HEK293 (cell line): ENCODE results near the gene HTR1D.

ENCODE experiments used
- CTCF ChIA-PET: fragments of 350-600 bp; formaldehyde crosslinking; extraction: SDS; loops from one replicate; lab custom pipeline; 2021; ENCODE audit warnings: antibody characterized with exemption; lab: Yijun Ruan, JAX
- POLR2A ChIA-PET: fragments of 300-600 bp; formaldehyde crosslinking; extraction: SDS; loops from one replicate; lab custom pipeline; 2020; ENCODE audit warnings: antibody characterized with exemption, inconsistent platforms; lab: Yijun Ruan, JAX
- H3K27ac ChIP-seq: fragments of 200-500 bp; sonication (Bioruptor generic); 2 replicates; pipeline ENCODE4 v1.5.1; 2014; ENCODE audit warnings: low read depth, low read length, control low read depth, inconsistent platforms; ENCODE audit errors: extremely low read depth
- H3K36me3 ChIP-seq, 2 experiments: fragments of 200-500 bp in 1 of 2; sonication (Bioruptor generic) in 1 of 2; 1 replicate in 1 of 2; 2 replicates in 1 of 2; pipeline ENCODE4 v1.5.1; 2014 to 2017; ENCODE audit warnings: inconsistent platforms in 2 of 2, low read length in 2 of 2; ENCODE audit not compliant: control insufficient read depth in 2 of 2, insufficient read depth in 1 of 2
- H3K4me1 ChIP-seq: fragments of 200-500 bp; sonication (Bioruptor generic); 2 replicates; pipeline ENCODE4 v1.5.1; 2014; ENCODE audit warnings: mild to moderate bottlenecking, low read length, inconsistent platforms; ENCODE audit not compliant: control insufficient read depth, insufficient read depth
- H3K4me3 ChIP-seq: 2 replicates; pipeline ENCODE4 v1.5.1; 2011; ENCODE audit warnings: low read depth, mild to moderate bottlenecking, control low read depth, low read length, moderate library complexity
- H3K9me3 ChIP-seq: fragments of 200-500 bp; sonication (Bioruptor generic); 2 replicates; pipeline ENCODE4 v1.5.1; 2014; ENCODE audit warnings: low read depth, low read length, inconsistent platforms; ENCODE audit not compliant: control insufficient read depth, insufficient read depth
- HOXD13 ChIP-seq: sonication (generic); formaldehyde crosslinking; IDR thresholded peaks from 2 replicates; pipeline ENCODE4 v1.8.0; 2022; ENCODE audit warnings: missing genetic modification reagents, borderline replicate concordance
- KLF8 ChIP-seq: fragments of 450-650 bp; formaldehyde crosslinking; IDR thresholded peaks from 2 replicates; pipeline ENCODE4 v1.5.1; 2016; ENCODE audit warnings: missing biosample characterization, missing genetic modification characterization
- TCF7L2 ChIP-seq: IDR thresholded peaks from 2 replicates; pipeline ENCODE4 v1.6.1; 2011; ENCODE audit warnings: low read depth, mild to moderate bottlenecking, inconsistent platforms, low read length, moderate library complexity, borderline replicate concordance
- ZBTB17 ChIP-seq: fragments of 450-650 bp; formaldehyde crosslinking; IDR thresholded peaks from 2 replicates; pipeline ENCODE4 v1.5.1; 2016; ENCODE audit warnings: missing biosample characterization, missing genetic modification characterization
- ZBTB7A ChIP-seq: fragments of 450-650 bp; formaldehyde crosslinking; IDR thresholded peaks from 2 replicates; pipeline ENCODE4 v1.5.1; 2016; ENCODE audit warnings: low read depth, missing biosample characterization, missing genetic modification characterization
- ZNF169 ChIP-seq: fragments of 450-650 bp; formaldehyde crosslinking; IDR thresholded peaks from 2 replicates; pipeline ENCODE4 v1.5.1; 2016; ENCODE audit warnings: missing biosample characterization, missing genetic modification characterization
- ZNF175 ChIP-seq: fragments of 450-650 bp; formaldehyde crosslinking; IDR thresholded peaks from 2 replicates; pipeline ENCODE4 v1.5.1; 2016; ENCODE audit warnings: missing biosample characterization, missing genetic modification characterization
- ZNF311 ChIP-seq: fragments of 450-650 bp; formaldehyde crosslinking; IDR thresholded peaks from 2 replicates; pipeline ENCODE4 v1.5.1; 2017; ENCODE audit warnings: missing biosample characterization, missing genetic modification characterization, borderline replicate concordance
- ZNF324 ChIP-seq: fragments of 450-650 bp; formaldehyde crosslinking; IDR thresholded peaks from 2 replicates; pipeline ENCODE4 v1.5.1; 2016; ENCODE audit warnings: missing biosample characterization, missing genetic modification characterization
- ZNF366 ChIP-seq: fragments of 450-650 bp; formaldehyde crosslinking; conservative IDR thresholded peaks from 2 replicates; pipeline ENCODE4 v1.5.1; 2016; ENCODE audit warnings: missing biosample characterization, missing genetic modification characterization
- ZNF391 ChIP-seq: fragments of 450-650 bp; formaldehyde crosslinking; IDR thresholded peaks from 2 replicates; pipeline ENCODE4 v1.5.1; 2016; ENCODE audit warnings: low read depth, missing biosample characterization, missing genetic modification characterization, borderline replicate concordance
- ZNF48 ChIP-seq: fragments of 450-650 bp; formaldehyde crosslinking; IDR thresholded peaks from 2 replicates; pipeline ENCODE4 v1.5.1; 2016; ENCODE audit warnings: missing biosample characterization, missing genetic modification characterization
- ZNF501 ChIP-seq: fragments of 450-650 bp; formaldehyde crosslinking; IDR thresholded peaks from 2 replicates; pipeline ENCODE4 v1.5.1; 2016; ENCODE audit warnings: missing biosample characterization, missing genetic modification characterization
- ZNF561 ChIP-seq: fragments of 450-650 bp; IDR thresholded peaks from 2 replicates; pipeline ENCODE4 v1.5.1; 2018; ENCODE audit warnings: missing biosample characterization, missing genetic modification characterization, borderline replicate concordance
- ZNF600 ChIP-seq: fragments of 450-650 bp; formaldehyde crosslinking; IDR thresholded peaks from 2 replicates; pipeline ENCODE4 v1.5.1; 2016; ENCODE audit warnings: missing biosample characterization, missing genetic modification characterization
- ZNF664 ChIP-seq: fragments of 450-650 bp; formaldehyde crosslinking; IDR thresholded peaks from 2 replicates; pipeline ENCODE4 v1.5.1; 2016; ENCODE audit warnings: missing biosample characterization, missing genetic modification characterization
- ZNF777 ChIP-seq: fragments of 450-650 bp; formaldehyde crosslinking; IDR thresholded peaks from 2 replicates; pipeline ENCODE4 v1.5.1; 2017; ENCODE audit warnings: missing biosample characterization, missing genetic modification characterization, borderline replicate concordance
- ZNF785 ChIP-seq: fragments of 450-650 bp; formaldehyde crosslinking; IDR thresholded peaks from 2 replicates; pipeline ENCODE4 v1.5.1; 2016; ENCODE audit warnings: missing biosample characterization, missing genetic modification characterization
- TF ChIP-seq, protein P1 (sequence below): fragments of 450-650 bp; formaldehyde crosslinking; IDR thresholded peaks from 2 replicates; pipeline ENCODE4 v1.5.1; 2016; ENCODE audit warnings: missing biosample characterization, missing genetic modification characterization
- TF ChIP-seq, protein P2 (sequence below): fragments of 450-650 bp; formaldehyde crosslinking; IDR thresholded peaks from 2 replicates; pipeline ENCODE4 v1.5.1; 2016; ENCODE audit warnings: missing biosample characterization, missing genetic modification characterization
- TF ChIP-seq, protein P3 (sequence below): fragments of 450-650 bp; formaldehyde crosslinking; conservative IDR thresholded peaks from 2 replicates; pipeline ENCODE4 v1.5.1; 2016; ENCODE audit warnings: low read depth, missing biosample characterization, missing genetic modification characterization

The HTR1D gene

DNA sequence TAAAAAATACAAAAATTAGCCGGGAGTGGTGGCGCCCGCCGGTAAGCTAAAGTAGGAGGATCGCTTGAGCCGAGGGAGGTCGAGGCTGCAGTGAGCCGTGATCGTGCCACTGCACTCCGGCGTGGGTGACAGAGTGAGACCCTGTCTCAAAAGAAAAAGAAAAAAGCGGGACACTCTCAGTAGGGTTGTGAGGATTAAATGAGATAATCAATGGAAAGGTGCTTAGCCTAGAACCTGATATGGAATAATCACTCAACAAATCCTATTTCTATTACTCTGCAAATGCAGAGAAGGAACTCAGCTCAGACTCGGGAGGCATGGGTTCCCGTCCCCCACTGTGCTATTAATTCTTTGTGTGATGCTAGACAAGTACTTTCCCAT lies 48.1 kb downstream of the HTR1D start:
- Histone ChIP-seq H3K36me3 (no peaks in the 10 kb centered on the region), H3K27ac (no peak overlapping the region; the same call in 1 of the 2 replicates), H3K9me3 (no peaks in the 10 kb centered on the region), H3K4me3 (no peak overlapping the region), H3K4me1 (peaks cover 14% of the 10 kb centered on the region)
- no peak; the same call in 1 of the 2 replicates for TF ChIP-seq ZNF785 (tag by site-specific recombination)
- TF ChIP-seq ZNF366 (tag by site-specific recombination) = 0 out of 2 replicates have a peak, but pooled peaks have one; percentile 22
- TF ChIP-seq ZNF324 = peak; percentile 11; the same call in 1 of the 2 replicates
- 0 out of 2 replicates have a peak, but pooled peaks have one; percentile 14 for TF ChIP-seq ZBTB7A
- no peak for TF ChIP-seq ZNF600 (tag by site-specific recombination)
- TF ChIP-seq ZBTB17 = 0 out of 2 replicates have a peak, but pooled peaks have one; percentile 14
- peak; percentile 98 for TF ChIP-seq ZNF664
- TF ChIP-seq, protein P1, sequence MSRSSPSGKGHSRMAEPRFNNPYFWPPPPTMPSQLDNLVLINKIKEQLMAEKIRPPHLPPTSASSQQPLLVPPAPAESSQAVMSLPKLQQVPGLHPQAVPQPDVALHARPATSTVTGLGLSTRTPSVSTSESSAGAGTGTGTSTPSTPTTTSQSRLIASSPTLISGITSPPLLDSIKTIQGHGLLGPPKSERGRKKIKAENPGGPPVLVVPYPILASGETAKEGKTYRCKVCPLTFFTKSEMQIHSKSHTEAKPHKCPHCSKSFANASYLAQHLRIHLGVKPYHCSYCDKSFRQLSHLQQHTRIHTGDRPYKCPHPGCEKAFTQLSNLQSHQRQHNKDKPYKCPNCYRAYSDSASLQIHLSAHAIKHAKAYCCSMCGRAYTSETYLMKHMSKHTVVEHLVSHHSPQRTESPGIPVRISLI (tag by site-specific recombination) = peak; percentile 70; the same call in 1 of the 2 replicates
- TF ChIP-seq, protein P2, sequence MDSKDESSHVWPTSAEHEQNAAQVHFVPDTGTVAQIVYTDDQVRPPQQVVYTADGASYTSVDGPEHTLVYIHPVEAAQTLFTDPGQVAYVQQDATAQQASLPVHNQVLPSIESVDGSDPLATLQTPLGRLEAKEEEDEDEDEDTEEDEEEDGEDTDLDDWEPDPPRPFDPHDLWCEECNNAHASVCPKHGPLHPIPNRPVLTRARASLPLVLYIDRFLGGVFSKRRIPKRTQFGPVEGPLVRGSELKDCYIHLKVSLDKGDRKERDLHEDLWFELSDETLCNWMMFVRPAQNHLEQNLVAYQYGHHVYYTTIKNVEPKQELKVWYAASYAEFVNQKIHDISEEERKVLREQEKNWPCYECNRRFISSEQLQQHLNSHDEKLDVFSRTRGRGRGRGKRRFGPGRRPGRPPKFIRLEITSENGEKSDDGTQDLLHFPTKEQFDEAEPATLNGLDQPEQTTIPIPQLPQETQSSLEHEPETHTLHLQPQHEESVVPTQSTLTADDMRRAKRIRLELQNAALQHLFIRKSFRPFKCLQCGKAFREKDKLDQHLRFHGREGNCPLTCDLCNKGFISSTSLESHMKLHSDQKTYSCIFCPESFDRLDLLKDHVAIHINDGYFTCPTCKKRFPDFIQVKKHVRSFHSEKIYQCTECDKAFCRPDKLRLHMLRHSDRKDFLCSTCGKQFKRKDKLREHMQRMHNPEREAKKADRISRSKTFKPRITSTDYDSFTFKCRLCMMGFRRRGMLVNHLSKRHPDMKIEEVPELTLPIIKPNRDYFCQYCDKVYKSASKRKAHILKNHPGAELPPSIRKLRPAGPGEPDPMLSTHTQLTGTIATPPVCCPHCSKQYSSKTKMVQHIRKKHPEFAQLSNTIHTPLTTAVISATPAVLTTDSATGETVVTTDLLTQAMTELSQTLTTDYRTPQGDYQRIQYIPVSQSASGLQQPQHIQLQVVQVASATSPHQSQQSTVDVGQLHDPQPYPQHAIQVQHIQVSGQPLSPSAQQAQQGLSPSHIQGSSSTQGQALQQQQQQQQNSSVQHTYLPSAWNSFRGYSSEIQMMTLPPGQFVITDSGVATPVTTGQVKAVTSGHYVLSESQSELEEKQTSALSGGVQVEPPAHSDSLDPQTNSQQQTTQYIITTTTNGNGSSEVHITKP (tag by site-specific recombination) = peak; percentile 23; the same call in 1 of the 2 replicates
- ChIA-PET CTCF (interaction anchor here (0.7 to 2.6 kb wide), 8 partner anchors 13 to 328 kb away, joined by 3 to 17 read pairs (median 4); no protein-coding TSS in a partner anchor), POLR2A (interaction anchor here (0.5 to 3.3 kb wide), 8 partner anchors 9 to 565 kb away, joined by 3 to 16 read pairs (median 4); no protein-coding TSS in a partner anchor)

DNA sequence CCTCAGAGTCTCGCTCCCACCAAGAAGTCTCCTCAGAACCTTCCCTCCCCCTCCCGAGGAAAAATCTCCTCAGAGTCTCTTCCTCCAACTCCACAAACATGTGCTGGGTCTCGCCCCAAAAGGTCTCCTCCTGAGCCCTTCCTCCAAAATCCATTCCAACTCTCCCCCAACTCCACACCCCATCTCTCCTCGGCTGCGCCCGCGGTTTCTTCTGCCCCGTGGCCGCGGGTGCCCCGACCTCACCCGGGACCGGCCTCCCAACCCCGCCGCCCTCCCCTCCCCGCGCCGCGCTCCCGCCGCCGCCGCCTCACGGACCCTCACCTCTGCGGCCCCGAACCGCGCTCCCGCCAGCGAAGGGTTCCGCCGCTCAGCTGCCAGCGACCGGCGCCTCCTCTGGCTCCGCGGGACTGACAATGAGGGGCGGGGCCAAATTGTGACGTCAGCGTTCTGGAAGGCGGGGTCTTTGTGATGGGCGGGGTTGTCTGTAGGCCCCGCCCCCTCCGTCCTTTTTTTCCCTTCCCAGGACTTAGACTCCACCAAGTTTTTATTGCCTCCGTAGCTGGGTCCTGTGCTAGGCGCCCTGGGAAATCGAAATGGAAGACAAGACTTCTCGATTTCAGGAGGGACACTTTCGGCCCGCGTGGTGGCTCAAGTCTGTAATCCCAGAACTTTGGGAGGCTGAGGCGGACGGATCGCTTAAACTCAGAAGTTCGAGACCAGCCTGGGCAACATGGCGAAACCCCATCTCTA lies 48.7 kb downstream of the HTR1D start, which contains the start of gene LUZP1:
TSS of gene LUZP1 (minus strand) at position 412 of the 750 bp plus-strand sequence.
- H3K27ac ChIP-seq = peak within 1 kb of the TSS; percentile 76
- H3K4me1 ChIP-seq = peaks cover 14% of the 10 kb centered on the region
- ChIA-PET CTCF (interaction anchor here (0.7 to 2.6 kb wide), 6 partner anchors 14 to 329 kb away, joined by 3 to 17 read pairs (median 6); no protein-coding TSS in a partner anchor), POLR2A (interaction anchor here (0.5 to 3.3 kb wide), 8 partner anchors 9 to 566 kb away, joined by 3 to 16 read pairs (median 4); no protein-coding TSS in a partner anchor)
- peak within 1 kb of the TSS; percentile 73 for H3K4me3 ChIP-seq
- H3K36me3 ChIP-seq = no peaks in the 10 kb centered on the region
- no peaks in the 10 kb centered on the region for H3K9me3 ChIP-seq
- TF ChIP-seq ZNF311 (tag by site-specific recombination) (no peak), ZNF777 (tag by site-specific recombination) (no peak), ZBTB17 (peak; percentile 65), ZNF169 (tag by site-specific recombination) (no peak), HOXD13 (CRISPR knock-in tag) (no peak), ZNF366 (tag by site-specific recombination) (no peak), KLF8 (tag by site-specific recombination) (peak; percentile 78), ZNF561 (tag by site-specific recombination) (peak; percentile 88; the same call in 1 of the 2 replicates), TCF7L2 (no peak), ZNF501 (tag by site-specific recombination) (peak; percentile 46; the same call in 1 of the 2 replicates), ZNF48 (tag by site-specific recombination) (no peak), ZNF175 (tag by site-specific recombination) (no peak), ZNF391 (tag by site-specific recombination) (peak; percentile 80)
- TF ChIP-seq, protein P2 (tag by site-specific recombination) = peak; percentile 95
- TF ChIP-seq, protein P3, sequence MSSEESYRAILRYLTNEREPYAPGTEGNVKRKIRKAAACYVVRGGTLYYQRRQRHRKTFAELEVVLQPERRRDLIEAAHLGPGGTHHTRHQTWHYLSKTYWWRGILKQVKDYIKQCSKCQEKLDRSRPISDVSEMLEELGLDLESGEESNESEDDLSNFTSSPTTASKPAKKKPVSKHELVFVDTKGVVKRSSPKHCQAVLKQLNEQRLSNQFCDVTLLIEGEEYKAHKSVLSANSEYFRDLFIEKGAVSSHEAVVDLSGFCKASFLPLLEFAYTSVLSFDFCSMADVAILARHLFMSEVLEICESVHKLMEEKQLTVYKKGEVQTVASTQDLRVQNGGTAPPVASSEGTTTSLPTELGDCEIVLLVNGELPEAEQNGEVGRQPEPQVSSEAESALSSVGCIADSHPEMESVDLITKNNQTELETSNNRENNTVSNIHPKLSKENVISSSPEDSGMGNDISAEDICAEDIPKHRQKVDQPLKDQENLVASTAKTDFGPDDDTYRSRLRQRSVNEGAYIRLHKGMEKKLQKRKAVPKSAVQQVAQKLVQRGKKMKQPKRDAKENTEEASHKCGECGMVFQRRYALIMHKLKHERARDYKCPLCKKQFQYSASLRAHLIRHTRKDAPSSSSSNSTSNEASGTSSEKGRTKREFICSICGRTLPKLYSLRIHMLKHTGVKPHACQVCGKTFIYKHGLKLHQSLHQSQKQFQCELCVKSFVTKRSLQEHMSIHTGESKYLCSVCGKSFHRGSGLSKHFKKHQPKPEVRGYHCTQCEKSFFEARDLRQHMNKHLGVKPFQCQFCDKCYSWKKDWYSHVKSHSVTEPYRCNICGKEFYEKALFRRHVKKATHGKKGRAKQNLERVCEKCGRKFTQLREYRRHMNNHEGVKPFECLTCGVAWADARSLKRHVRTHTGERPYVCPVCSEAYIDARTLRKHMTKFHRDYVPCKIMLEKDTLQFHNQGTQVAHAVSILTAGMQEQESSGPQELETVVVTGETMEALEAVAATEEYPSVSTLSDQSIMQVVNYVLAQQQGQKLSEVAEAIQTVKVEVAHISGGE (tag by site-specific recombination) = peak; percentile 74
